VCaP (cell line): ENCODE measurements around the gene FAM83B.
"Not testable (repeated sequence)": the region's sequence is repeated elsewhere in the genome, so short reads cannot be mapped to it uniquely, and the experiment has no call there.

Experiments used
- H3K27ac ChIP-seq: fragments of 450-650 bp; 2 replicates; pipeline ENCODE4 v1.5.1; 2017
- CTCF ChIP-seq: fragments of 450-650 bp; conservative IDR thresholded peaks from 2 replicates; pipeline ENCODE4 v1.5.1; 2017; ENCODE audit warnings: mild to moderate bottlenecking, moderate library complexity

Gene FAM83B

GRCh38 chr6:54957698-54958097, 111.1 kb downstream of the FAM83B start:
- H3K27ac ChIP-seq = no peak overlapping the region
- TF ChIP-seq CTCF = no peak

GRCh38 chr6:54958446-54958845, 111.9 kb downstream of the FAM83B start:
- TF ChIP-seq CTCF = no peak
- no peak overlapping the region for H3K27ac ChIP-seq

GRCh38 chr6:54959820-54960219, 113.2 kb downstream of the FAM83B start:
- H3K27ac ChIP-seq = no peak overlapping the region
- no peak for TF ChIP-seq CTCF

- H3K27ac ChIP-seq = not testable (repeated sequence)
These were observed 114.8 kb downstream of the FAM83B start for GRCh38 chr6:54961372-54961771.

- no peak overlapping the region for H3K27ac ChIP-seq
- no peak for TF ChIP-seq CTCF
These were observed 123.8 kb downstream of the FAM83B start for GRCh38 chr6:54970337-54970736.

- H3K27ac ChIP-seq = no peak overlapping the region
- no peak for TF ChIP-seq CTCF
These were observed 125.3 kb downstream of the FAM83B start for GRCh38 chr6:54971825-54972224.

GRCh38 chr6:54979161-54979560, 132.6 kb downstream of the FAM83B start:
- not testable (repeated sequence) for H3K27ac ChIP-seq

GRCh38 chr6:54980511-54981275, 134.1 kb downstream of the FAM83B start:
- H3K27ac ChIP-seq = no peak overlapping the region
- no peak for TF ChIP-seq CTCF

GRCh38 chr6:54981276-54981609, 134.7 kb downstream of the FAM83B start:
- no peak overlapping the region for H3K27ac ChIP-seq

More at GRCh38 chr6:54981276-54981609, 134.7 kb downstream of the FAM83B start:
- no peak for TF ChIP-seq CTCF
